Umbilical cord (tissue), 2 donors: Measurements from ENCODE around the gene APBB3. TPM values are rescaled to one million over a fixed set of nuclear protein-coding genes. Genes with fewer than 3 reads are reported as not detected.
"Not testable (repeated sequence)": the region's sequence is repeated elsewhere in the genome, so short reads cannot be mapped to it uniquely, and the experiment has no call there.

ENCODE experiments used
- DNase-seq: peaks from one replicate; pipeline ENCODE4 v3.0.0-alpha.2; 2015; ENCODE audit warnings: low spot score
- total RNA-seq: library from RNA; depleted of rRNA; stranded (reverse); fragments of >200 nt; gene quantifications from one replicate; pipeline ENCODE4 v1.2.3, GENCODE V29; 2014; ENCODE audit warnings: low replicate concordance; ENCODE audit not compliant: insufficient read depth

The APBB3 gene, protein sequence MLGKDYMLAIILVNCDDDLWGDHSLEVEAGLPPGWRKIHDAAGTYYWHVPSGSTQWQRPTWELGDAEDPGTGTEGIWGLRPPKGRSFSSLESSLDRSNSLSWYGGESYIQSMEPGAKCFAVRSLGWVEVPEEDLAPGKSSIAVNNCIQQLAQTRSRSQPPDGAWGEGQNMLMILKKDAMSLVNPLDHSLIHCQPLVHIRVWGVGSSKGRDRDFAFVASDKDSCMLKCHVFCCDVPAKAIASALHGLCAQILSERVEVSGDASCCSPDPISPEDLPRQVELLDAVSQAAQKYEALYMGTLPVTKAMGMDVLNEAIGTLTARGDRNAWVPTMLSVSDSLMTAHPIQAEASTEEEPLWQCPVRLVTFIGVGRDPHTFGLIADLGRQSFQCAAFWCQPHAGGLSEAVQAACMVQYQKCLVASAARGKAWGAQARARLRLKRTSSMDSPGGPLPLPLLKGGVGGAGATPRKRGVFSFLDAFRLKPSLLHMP
- 21.9 TPM for total RNA-seq

DNA sequence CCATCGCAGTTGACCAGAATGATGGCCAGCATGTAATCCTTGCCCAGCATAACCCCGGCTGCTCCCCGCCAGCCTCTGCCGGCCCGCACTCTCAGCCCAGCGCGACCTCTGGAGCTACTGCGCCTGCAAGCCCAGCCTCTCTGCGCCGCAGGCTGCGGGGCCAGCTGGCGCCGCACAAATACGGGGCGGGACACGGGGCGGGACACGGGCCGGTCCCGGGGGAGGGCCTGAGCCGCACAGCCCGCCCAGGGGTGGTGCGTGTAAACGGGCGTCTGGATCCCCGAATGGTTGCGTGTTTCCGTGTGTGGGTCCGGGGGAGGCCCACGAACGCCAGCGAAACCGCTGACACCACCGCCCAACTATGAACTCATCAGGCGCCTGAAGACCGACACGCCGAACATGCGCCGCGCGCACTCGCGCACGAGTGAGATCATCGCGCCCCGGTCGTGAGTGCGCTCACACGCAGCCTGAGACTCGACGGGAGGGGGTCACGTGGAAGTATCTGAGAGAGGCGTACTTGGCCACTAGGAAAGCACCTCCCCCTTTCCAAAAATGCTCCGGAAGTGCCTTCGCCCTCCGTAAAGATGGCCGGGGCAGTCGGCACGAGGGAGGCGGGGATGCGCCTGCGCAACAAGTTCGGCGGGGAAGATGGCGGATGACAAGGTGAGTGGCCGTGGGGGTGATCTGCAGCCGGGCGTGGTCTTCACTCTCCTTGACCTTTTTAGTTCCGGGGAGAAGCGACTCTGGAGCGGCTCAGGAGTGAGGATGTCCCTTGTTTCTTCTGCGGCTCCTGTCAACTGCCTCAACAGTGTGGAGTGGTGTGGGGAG lies at the start of gene APBB3, which contains the start of gene SLC35A4:
Gene APBB3 (minus strand): TSS at position 403 of the 828 bp plus-strand sequence. CDS start 353 bp downstream, at position 50.
Gene SLC35A4 (plus strand): TSS at position 633 of the 828 bp plus-strand sequence. CDS start 2,342 bp downstream, outside the sequence.
- DNase-seq, result peak; percentile 99

DNA sequence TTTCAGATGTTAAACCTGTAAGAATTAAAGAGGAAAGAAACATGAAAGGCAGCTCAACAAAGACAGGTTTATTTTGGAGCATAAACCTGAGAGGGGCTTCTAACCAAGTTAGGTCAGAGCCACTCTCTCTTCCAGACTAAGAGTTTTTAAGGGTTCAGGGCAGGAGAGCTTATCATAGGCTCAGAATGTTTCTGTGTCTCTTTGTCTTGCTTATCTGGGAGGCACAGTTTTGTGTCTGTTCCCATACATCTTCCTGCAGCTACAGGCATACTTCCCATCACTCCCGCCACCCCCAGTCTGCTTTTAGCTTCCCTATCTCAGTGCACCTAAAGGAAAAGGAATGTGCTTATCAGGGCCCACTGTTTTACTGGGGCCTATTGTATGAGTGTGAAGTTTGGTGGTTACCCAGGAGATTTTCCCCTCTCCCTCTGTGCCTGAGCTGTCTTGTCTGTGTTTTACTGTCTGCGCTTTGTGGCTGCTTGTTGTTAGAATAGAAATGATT lies 46.7 kb upstream of the APBB3 start:
- DNase-seq, result no peak

DNA sequence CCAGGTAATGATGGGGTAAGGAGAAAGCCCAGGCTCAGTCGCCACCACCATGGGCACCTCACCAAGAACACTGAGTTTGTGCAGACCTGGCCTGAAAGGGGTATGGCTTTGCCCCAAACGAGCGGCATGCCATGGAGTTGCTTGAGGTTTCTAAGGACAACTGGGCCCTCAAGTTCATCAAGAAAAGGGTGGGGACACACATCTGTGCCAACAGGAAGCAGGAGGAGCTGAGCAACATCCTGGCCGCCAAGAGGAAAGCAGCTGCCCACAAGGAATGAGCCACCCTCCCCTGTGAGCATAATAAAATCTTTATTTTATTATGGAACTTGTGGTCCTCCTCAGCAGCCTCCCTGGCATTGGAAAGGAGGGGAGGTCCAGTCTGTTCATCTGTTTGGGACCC lies 44.7 kb upstream of the APBB3 start:
- DNase-seq, result no peak

DNA sequence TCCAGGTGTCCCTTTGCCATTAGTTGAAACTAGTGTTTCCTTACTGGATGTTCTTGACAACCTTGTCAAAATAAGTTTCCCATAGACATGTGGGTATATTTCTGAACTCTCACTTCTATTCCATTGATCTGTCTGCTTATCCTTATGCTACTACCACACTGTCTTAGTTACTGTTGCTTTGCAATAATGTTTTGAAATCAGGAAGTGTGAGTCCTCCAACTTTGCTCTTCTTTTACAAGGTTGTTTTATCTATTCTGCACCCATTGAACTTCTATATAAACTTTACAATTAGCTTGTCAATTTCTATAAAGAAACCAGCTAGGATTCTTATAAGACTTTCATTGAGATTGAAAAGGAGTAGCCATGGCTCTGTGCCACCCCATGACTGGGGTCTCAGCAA lies 44.3 kb upstream of the APBB3 start:
- no peak for DNase-seq

DNA sequence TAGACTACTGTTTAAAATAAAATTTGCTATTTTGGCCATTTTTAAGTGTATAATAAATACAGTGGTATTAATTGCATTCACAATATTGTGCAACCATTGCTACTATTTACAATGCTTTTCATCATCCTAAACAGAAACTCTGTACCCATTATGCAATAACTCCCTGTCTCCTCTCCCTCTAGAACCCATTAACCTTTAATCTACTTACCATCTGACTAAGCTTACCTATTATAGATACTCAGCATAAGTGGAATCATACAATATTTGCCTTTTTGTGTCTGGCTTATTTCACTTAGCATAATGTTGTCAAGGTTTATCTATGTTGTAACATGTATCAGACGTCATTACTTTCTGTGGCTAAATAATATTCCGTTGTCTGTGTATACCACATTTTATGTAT lies 42.6 kb upstream of the APBB3 start:
- DNase-seq, result no peak

DNA sequence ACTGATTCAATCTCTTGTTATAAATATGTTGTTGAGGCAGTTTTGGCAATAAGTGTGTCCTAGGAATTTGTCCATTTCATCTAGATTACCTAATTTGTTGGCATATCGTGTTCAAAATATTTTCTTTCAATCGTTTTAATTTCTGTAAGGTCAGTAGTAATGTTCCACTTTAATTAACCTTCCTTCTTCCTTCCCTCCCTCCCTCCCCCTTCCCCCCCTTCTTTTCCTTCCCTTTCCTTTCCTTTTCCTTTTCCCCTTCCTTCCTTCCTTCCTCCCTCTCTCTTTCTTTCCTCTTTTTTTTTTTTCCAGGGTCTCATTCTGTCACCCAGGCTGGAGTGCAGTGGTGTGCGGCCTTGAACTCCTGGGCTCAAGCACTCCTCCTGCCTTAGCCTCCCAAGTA lies 41.5 kb upstream of the APBB3 start:
- no peak for DNase-seq

DNA sequence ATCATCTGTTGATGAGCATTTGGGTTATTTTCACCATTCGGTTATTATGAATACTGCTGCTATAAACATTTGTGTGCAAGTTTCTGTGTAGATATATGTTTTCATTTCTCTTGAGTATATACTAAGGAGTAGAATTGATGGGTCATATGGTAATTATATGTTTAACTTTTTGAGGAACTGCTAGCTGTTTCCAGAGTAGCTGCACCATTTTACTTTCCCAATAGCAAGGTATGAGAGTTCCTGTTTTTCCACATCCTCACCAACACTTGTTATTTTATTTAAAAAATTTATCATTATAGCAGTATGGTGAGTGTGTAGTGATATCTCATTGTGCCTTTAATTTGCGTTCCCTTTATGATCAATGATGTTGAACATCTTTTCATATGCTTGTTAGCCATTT lies 39.3 kb upstream of the APBB3 start:
- DNase-seq, result no peak

DNA sequence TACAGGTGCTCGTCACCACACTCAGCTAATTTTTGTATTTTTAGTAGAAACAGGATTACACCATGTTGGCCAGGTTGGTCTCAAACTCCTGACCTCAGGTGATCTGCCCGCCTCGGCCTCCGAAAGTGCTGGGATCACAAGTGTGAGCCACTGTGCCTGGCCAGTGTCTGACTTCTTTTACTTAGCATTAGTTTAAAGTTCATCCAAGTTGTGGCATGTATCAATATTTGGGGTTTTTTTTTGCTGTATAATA lies 39.0 kb upstream of the APBB3 start:
- not testable (repeated sequence) for DNase-seq

DNA sequence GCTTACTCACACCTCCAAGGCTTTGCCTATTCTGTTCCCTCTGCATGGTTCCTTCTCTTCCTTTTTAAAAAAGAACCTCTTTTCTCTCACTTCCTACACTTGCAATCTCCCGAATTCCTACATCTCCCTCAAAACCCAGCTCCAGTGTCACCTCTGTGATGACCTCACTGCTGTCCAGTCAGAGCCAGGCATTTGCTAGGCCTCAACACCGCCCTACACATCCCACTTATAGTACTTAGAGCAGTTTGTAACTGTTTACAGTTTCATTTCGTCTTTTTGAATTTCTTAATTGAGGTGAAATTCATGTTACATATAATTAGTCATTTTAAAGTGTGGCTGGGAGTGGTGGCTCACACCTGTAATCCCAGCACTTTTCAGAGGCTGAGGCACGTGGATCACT lies 37.7 kb upstream of the APBB3 start:
- no peak for DNase-seq

DNA sequence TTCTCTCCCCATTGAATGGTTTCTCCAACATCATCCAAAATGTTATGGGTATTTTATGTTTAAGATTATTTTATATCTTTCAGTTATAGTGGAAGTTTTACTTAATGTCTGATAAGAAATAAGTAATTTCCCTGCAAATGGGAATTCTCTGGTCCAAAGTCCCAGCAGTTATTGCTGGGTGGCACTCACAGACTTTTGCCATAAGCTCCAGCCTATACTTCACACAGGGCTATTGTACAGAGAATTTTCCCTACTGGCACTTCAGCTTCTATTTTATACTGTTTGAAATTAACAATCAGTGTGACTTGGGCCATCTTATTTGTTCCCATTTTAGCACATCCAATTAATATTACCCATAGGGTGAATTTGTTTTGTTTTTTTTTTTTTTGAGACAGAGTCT lies 35.7 kb upstream of the APBB3 start:
- DNase-seq, result no peak

DNA sequence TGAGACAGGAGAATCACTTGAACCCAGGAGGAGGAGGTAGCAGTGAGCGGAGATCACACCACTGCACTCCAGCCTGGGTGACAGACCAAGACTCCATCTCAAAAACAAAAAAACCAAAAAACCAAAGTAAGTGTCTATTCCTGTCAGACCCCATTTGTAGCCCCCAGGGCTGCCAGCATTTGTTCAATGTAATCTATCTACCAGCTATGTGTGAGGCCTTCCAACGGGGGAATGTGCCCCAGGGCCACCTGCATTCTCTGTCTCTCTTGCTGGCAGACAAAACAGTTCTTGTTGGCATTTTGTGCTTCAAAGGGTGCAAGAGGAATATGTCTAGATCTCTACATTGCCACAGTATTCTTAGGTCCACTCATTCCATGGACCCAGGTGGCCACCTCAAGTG lies 34.4 kb upstream of the APBB3 start:
- DNase-seq, result no peak

DNA sequence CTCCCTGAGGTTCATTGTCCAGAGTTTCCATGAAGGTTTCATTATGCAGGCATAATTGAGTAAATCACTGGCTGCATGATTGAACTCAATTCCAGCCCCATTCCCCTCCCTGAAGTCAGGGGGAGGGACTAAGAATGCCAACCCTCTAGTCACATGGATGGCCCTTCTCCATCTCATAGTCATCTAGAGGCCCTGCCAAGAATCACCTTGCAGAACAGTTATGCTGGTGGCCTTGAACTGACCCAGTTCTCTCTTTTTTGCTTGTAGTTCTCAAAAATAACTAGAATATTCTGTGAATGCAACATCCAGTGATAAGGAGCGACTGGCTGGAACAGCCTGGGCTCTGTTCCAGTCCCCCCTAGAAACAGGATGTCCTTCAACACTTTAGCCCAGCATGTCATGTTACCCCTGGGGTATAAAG lies 31.9 kb upstream of the APBB3 start:
- DNase-seq, result no peak

DNA sequence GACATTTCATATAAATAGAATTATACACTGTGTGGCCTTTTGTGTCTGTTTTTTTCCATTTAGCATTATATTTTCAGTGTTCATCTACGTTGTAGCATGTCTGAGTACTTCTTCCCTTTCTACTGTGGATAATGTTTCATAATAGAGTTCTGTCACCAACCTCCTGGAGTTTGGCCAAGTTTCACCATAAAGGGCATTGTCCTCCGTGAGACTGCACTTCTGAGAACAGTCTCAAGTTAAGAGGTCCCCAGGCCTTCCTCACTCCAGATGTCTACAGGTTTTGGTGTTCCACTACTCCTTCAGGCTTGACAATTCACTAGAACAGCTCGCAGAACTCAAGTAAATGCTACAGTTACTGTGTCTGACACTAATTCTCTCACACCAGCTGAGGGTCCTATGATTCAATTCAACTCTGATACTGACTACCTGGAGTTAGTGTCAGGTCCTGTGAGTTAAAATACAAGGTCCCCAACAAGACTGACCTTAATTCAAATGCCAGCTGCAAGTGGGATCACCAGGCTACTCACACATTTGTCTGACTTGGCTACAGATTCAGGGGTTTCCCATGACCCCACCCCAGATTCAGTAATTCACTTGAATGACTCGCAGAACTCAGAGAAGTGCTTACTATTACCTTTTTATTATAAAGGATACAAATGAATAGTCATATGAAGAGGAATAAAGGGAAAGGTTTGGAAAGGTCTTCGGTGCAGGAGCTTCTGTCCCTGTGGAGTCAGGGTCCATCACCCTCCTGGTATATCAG lies 31.3 kb upstream of the APBB3 start:
- peak; percentile 42 for DNase-seq

DNA sequence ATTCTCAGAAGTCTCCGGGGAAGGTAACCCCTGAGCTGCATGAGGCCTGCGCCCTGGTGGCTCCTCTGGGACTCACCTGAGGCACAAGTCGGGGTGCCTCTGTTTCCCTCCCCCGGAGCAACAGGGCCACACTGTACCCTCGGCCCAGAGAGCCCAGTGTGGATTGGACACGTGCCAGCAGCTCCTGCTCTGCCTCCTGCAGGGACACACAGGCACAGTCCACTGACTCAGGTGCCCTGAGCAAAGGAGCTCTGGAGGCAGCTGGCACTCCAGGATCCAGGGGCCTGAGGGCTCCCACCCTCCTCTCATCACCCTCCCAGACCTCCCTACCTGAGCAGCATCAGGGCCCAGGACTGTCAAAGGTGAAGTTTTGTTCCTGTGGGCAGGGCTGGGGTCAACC lies 29.8 kb upstream of the APBB3 start:
- no peak for DNase-seq

DNA sequence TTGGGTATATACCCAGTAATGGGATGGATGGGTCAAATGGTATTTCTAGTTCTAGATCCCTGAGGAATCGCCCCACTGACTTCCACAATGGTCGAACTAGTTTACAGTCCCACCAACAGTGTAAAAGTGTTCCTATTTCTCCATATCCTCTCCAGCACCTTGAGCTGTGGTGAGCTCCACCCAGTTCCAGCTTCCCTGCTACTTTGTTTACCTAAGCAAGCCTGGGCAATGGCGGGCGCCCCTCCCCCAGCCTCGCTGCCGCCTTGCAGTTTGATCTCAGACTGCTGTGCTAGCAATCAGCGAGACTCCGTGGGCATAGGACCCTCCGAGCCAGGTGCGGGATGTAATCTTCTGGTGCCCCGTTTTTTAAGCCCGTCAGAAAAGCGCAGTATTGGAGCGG lies 28.7 kb upstream of the APBB3 start:
- DNase-seq, result not testable (repeated sequence)

DNA sequence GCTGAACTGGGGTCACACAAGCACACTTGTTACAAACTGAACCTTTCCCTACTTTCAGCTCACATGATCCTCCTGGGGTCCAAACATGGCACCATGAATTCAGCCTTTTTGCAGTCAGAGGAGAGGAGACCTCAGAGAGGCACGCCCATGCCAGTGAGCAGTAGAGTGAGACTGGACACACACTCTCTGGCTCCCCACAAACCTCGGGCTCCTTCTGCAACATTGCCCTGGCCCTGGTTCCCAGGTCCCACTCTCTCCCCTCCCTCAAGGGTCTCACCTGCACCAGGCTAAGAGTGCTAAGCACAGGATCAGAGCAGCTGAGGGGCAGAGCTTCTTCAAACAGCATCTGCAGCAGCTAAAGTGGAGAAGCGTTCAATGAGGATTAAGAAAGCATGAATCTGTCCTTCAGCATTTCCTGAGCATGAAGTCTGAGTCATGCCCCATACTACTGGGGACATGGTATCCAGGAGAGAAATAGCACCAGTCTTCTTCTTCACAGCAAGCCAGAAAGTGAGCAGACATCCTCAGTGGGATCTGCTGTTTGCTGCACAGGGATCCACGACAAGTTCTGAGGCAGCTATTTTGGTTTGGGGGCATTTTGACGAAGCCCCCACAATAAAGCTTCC lies 27.5 kb upstream of the APBB3 start:
- no peak for DNase-seq

DNA sequence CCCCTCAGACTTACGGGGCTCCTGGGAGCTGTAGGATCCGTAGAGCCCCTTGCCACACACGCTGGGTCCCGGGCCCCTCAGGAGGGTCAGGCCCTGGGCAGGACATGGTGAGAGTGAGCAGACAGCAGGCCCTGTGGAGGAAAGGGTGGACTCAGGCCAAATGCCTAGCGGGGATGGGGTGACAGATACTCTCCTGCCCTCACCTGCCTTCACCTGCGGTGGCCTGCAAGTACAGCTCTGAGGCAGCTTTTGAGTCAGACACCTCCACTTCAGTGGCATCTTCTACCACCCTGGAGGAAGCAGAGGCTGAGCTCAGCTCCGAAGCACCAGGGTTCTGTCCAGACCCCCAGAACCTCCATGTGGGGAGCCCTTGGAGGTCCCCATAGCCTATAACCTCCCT lies 26.5 kb upstream of the APBB3 start:
- no peak for DNase-seq

DNA sequence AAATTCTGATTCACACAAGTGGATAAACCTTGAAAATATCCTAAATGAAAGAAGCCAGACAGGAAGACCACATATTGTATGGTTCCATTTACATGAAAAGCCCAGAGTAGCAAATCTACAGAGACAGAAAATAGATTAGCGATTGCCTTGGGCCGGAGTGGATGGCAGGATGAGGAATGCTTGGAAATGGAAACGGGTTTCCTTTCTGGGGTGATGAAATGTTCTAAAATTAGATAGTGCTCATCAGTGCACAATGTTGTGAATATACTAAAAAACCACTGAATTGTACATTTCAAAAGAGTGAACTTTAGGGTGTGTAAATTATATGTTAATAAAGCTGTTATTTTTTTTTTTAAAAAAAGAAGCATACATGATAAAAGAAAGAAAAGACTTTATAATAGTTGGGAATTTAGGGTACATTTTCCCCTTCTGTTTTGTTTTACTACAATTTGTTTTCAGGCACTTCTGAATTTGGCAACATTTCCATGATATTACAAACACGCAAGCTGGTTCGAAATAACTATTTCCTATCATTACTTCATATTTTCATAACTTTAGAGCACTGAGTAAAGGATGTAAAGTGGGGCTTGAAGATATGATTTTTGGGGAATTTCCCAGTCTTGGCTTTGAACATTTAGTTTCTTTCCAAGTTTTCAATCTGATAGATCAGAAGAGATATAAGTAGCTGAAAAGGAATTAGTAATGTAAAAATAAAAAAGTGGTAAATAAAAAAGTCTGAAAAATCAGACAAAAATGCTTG lies 24.1 kb upstream of the APBB3 start:
- DNase-seq, result no peak

DNA sequence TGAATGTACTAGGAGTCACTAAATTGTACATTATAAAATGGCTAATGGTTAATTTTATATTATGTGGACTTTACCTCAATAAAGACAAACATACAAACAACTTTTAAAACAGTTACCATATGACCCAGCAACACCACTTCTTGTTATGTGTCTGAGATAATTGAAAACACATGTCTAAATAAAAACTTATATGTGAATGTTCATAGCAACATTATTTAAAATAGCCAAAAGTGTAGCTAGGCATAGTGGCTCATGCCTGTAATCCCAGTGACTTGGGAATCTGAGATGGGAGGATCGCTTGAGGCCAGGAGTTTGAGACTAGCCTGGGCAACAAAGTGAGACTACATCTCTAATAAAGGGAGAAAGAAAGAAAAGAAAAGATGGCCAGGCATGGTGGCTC lies 23.1 kb upstream of the APBB3 start:
- no peak for DNase-seq

DNA sequence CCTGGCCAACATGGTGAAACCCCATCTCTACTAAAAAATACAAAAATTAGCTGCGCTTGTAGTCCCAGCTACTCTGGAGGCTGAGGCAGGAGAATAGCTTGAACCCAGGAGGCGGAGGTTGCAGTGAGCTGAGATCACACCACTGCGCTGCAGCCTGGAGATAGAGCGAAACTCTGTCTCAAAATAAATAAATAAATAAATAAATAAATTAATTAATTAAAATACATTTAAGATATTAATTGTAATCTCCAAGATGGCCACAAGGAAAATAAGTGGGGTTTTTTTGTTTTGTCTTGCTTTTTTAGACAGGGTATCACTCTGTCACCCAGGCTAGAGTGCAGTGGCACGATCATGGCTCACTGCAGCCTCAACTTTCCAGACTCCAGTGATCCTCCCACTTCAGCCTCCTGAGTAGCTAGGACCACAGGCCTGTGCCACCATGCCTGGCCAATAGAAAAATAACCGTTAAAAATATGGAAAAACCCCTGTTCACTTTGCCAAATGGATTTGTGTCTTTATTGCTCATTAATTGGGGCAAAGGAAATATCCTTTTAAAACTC lies 14.9 kb upstream of the APBB3 start:
- DNase-seq, result not testable (repeated sequence)
